Central memory CD8-positive, alpha-beta T cell (primary cell): ENCODE measurements around the gene RAI14.
"Not testable (repeated sequence)": the region's sequence is repeated elsewhere in the genome, so short reads cannot be mapped to it uniquely, and the experiment has no call there.

Experiments used
- ATAC-seq: fragments of 150-1000 bp; cut with Tn5 transposase; replicated peaks from 2 replicates; pipeline ENCODE4 v1.10.0; 2022; ENCODE audit warnings: mild to moderate bottlenecking, moderate FRiP score, moderate number of reproducible peaks; ENCODE audit not compliant: poor library complexity, severe bottlenecking; ENCODE audit errors: extremely low read depth
- DNase-seq, 2 donors: peaks; one replicate each; pipeline ENCODE4 v3.0.0; 2021; ENCODE audit warnings: low spot score in 2 of 2
- H3K27ac Mint-ChIP-seq: one replicate; pipeline ENCODE4 v1.8.0; 2022; ENCODE audit warnings: low read depth, mild to moderate bottlenecking, moderate library complexity, mixed read lengths
- H3K27me3 Mint-ChIP-seq: one replicate; pipeline ENCODE4 v1.8.0; 2022; ENCODE audit warnings: mixed read lengths
- H3K36me3 Mint-ChIP-seq: one replicate; pipeline ENCODE4 v1.8.0; 2022; ENCODE audit warnings: mild to moderate bottlenecking, moderate library complexity, mixed read lengths; ENCODE audit not compliant: insufficient read depth
- H3K4me1 Mint-ChIP-seq: one replicate; pipeline ENCODE4 v1.8.0; 2022; ENCODE audit warnings: mixed read lengths
- H3K4me3 Mint-ChIP-seq: one replicate; pipeline ENCODE4 v1.8.0; 2022; ENCODE audit warnings: mild to moderate bottlenecking, moderate library complexity, mixed read lengths
- H3K9me3 Mint-ChIP-seq: one replicate; pipeline ENCODE4 v1.8.0; 2022; ENCODE audit warnings: mixed read lengths

The RAI14 gene

DNA sequence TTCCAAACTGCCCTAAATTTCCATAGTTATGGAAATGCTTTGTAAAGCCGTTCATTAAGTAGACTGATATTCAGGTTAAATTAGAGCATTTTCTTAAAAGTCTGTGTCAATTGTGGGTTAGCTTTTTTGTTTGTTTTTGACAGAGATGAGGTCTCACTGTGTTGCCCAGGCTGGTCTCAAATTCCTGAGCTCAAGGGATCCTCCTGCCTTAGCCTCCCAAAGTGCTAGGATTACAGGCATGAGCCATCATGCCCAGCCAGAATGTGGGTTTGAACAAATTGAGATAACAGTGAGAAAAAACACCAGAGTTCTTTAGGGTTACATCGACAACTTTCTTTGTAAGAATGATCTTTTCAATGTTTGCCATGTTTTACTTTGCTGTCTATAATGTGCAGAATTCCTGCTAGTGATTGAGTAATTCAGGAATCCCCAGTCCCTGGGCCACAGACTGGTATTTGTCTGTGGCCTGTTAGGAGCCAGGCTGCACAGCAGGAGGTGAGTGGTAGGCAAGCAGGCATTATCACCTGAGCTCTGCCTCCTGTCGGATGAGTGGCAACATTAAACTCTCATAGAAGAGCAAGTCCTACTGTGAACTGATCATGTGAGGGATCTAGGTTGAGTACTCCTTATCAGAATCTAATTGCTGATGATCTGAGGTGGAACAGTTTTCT, 80.5 kb downstream of the RAI14 start:
- Mint-ChIP-seq H3K9me3 (no peaks in the 10 kb centered on the region), H3K4me1 (no peaks in the 10 kb centered on the region), H3K27ac (no peak overlapping the region), H3K4me3 (no peak overlapping the region), H3K27me3 (peaks cover 54% of the 10 kb centered on the region), H3K36me3 (no peaks in the 10 kb centered on the region)
- DNase-seq, result no peak
- no peak for ATAC-seq

DNA sequence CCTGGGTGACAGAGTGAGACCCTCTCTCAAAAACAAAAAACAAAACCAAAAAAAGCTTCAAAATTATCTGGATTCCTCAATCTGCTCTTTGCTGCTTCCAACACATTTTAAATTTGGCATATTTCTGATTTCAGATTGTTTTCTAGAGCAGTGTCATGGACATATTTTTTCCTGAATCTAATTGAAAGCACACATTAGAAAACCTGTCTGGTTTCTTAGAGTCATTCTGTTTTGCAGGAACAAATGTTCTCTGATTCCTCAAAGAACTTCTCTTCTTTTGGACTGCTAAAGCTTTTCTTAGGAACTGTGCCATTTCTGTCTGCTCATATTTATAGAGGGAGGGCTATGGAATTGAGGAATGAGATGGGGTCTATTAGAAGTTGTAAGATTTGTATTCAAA, 81.6 kb downstream of the RAI14 start:
- Mint-ChIP-seq H3K27me3 (peaks cover 54% of the 10 kb centered on the region), H3K4me3 (no peak overlapping the region), H3K27ac (no peak overlapping the region), H3K36me3 (no peaks in the 10 kb centered on the region), H3K4me1 (no peaks in the 10 kb centered on the region), H3K9me3 (no peaks in the 10 kb centered on the region)
- no peak for DNase-seq
- no peak for ATAC-seq

DNA sequence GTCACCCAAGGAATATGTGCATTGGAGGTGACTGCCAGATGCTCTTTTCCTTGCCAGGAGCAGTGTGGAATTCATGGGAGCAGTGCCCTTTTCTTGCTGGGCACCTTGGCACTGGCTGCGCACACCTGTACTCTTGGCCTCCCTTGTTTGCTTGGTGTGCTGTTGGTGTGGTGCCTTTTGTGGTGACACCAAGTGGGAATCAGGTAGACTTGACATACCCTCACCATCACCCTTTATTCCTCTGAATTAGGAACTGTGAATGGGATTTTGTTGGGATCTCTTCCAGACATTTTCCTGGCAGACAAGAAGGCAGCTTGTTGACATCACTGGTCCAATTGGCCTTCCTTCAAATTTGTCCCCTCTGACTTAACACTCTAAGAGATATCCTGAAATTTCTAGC, 82.3 kb downstream of the RAI14 start:
- no peaks in the 10 kb centered on the region for H3K36me3 Mint-ChIP-seq
- no peak overlapping the region for H3K27ac Mint-ChIP-seq
- peaks cover 53% of the 10 kb centered on the region for H3K27me3 Mint-ChIP-seq
- no peaks in the 10 kb centered on the region for H3K9me3 Mint-ChIP-seq
- H3K4me1 Mint-ChIP-seq, result no peaks in the 10 kb centered on the region
- no peak for ATAC-seq
- DNase-seq, result no peak
- H3K4me3 Mint-ChIP-seq, result no peak overlapping the region

DNA sequence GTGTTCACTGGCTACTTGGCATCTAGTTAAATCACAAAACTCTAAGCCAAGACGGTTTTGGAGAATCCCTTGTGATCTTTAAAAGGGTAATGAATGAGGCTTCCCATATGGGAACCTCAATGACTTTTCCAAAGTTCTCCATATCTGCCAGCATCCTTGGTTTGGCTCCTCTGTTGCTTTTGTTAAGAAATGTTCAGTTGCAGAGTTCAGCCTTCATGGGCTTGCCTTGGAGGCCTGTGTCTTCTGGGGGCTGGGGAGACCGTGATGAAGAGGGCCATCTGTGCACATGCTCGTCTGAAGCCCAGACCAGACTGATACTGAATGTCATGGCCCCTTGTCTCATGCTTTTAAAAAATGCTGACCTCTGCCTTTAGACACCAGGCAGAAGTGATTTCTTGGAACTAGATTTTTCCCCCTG, 84.3 kb downstream of the RAI14 start:
- Mint-ChIP-seq H3K27me3 (peaks cover 45% of the 10 kb centered on the region), H3K27ac (no peak overlapping the region), H3K4me3 (no peak overlapping the region), H3K9me3 (no peaks in the 10 kb centered on the region), H3K4me1 (no peaks in the 10 kb centered on the region), H3K36me3 (no peaks in the 10 kb centered on the region)
- ATAC-seq, result no peak
- DNase-seq, result no peak

DNA sequence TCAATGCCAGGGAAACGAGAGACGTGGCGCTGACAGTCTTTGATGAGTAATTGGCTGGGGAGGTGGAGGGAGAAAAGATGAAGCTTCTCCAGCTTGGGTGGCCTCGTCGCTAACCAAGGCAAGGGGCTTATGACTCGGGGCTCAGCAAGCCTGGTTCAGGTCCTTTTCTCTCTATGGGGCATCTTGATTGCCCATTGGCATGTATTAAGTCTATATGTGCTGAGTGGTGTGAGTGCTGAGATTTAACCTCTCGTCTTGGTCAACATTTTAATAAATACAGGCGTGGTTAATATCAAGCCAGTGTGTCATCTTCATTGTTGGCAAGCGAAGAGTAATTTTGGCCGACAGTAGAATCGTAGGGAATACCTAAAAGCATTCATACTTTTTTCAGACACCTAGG, 85.9 kb downstream of the RAI14 start:
- Mint-ChIP-seq H3K9me3 (no peaks in the 10 kb centered on the region), H3K27me3 (peaks cover 50% of the 10 kb centered on the region), H3K4me3 (no peak overlapping the region), H3K36me3 (no peaks in the 10 kb centered on the region), H3K27ac (no peak overlapping the region), H3K4me1 (peaks cover 7% of the 10 kb centered on the region)
- DNase-seq (no peak), ATAC-seq (no peak)

DNA sequence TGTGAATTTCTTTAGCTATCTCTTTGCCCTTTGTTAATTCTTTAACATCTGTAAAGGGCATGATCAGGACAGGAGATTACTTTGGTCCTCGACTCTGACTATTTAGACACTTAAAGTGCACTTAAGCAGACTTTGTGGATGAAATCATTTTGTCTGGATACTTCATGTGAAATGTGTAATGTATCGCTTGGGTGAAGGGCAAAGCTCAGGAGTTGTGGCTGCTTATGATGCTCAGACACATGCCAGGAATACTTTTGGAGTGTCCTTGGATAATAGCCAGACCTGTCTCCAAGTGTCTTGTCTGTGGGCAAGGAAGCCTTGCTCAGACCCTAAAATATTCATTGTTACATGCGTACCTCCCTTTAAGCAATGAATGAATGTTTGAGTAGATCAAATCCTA, 87.8 kb downstream of the RAI14 start:
- no peak for DNase-seq

DNA sequence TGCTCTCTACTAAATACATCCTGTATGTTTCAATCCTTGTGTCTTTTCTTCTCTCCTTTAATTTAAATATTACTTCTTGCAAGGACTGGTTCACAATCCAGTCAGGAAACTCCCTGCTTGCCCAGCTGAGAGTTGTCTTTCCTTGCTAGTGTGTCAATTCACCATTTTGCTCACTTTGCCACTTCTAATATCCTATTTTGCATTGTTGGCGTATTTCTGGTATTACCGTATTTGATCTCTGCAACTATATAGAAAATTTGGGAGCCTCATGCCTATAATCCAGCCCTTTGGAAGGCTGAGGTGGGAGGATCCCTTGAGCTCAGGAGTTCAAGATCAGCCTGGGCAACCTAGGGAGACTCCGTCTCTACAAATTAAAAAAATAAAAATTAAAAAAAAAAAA, 92.3 kb downstream of the RAI14 start:
- Mint-ChIP-seq H3K27ac (no peak overlapping the region), H3K27me3 (peaks cover 51% of the 10 kb centered on the region), H3K36me3 (no peaks in the 10 kb centered on the region), H3K4me3 (no peak overlapping the region), H3K9me3 (no peaks in the 10 kb centered on the region), H3K4me1 (peaks cover 8% of the 10 kb centered on the region)
- ATAC-seq, result no peak
- DNase-seq, result no peak

More for the DNA sequence above, 87.8 kb downstream of the RAI14 start:
- Mint-ChIP-seq H3K9me3 (no peaks in the 10 kb centered on the region), H3K36me3 (no peaks in the 10 kb centered on the region), H3K4me3 (no peak overlapping the region), H3K27me3 (peaks cover 50% of the 10 kb centered on the region), H3K4me1 (peaks cover 8% of the 10 kb centered on the region), H3K27ac (no peak overlapping the region)
- ATAC-seq, result no peak

DNA sequence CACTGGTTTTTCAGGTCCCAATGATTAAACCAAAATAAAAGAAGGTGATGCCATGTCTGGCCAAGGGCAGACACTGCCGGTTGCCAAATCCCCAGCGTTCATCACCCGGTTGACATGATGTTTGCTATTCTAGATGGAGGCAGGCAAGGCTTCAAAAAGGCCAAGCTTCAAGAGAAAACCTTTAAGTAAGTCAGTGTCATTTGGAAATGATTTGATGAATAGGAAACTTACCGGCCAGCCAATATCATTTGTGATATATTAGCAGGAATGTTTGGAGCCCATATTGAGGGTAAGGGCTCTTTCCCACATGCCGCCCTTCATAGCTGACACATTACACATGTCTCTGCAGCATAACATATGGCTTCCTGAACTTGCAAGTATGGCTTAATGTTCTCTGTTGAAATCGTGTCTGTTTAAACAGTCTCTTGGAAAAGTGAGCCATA, 93.3 kb downstream of the RAI14 start:
- peaks cover 2% of the 10 kb centered on the region for H3K36me3 Mint-ChIP-seq
- peaks cover 52% of the 10 kb centered on the region for H3K27me3 Mint-ChIP-seq
- no peak overlapping the region for H3K4me3 Mint-ChIP-seq
- ATAC-seq (no peak), DNase-seq (no peak)
- no peaks in the 10 kb centered on the region for H3K9me3 Mint-ChIP-seq
- H3K27ac Mint-ChIP-seq, result no peak overlapping the region
- H3K4me1 Mint-ChIP-seq, result peaks cover 8% of the 10 kb centered on the region

DNA sequence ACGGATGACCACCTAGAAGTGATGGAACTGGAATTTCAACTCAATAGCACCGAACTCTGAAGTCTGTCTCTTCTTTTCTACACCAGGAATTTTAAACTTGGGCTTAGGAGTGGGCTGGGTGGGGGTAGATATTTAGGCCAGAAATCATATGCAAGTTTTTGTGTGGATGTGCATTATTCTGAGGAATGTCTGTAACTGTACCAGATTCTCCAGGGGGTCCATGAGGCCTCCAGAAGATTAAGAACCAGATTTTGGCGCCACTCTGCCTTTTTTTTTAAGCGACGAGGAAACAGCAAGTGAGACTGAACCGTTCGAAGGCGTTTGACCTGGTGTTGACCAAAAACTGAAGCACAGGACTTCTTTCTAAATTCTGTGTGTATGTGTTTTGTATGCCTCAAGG, 94.1 kb downstream of the RAI14 start:
- DNase-seq (no peak), ATAC-seq (no peak)
- Mint-ChIP-seq H3K4me3 (no peak overlapping the region), H3K4me1 (peaks cover 8% of the 10 kb centered on the region), H3K27me3 (peaks cover 52% of the 10 kb centered on the region), H3K9me3 (no peaks in the 10 kb centered on the region), H3K27ac (no peak overlapping the region), H3K36me3 (peaks cover 2% of the 10 kb centered on the region)

DNA sequence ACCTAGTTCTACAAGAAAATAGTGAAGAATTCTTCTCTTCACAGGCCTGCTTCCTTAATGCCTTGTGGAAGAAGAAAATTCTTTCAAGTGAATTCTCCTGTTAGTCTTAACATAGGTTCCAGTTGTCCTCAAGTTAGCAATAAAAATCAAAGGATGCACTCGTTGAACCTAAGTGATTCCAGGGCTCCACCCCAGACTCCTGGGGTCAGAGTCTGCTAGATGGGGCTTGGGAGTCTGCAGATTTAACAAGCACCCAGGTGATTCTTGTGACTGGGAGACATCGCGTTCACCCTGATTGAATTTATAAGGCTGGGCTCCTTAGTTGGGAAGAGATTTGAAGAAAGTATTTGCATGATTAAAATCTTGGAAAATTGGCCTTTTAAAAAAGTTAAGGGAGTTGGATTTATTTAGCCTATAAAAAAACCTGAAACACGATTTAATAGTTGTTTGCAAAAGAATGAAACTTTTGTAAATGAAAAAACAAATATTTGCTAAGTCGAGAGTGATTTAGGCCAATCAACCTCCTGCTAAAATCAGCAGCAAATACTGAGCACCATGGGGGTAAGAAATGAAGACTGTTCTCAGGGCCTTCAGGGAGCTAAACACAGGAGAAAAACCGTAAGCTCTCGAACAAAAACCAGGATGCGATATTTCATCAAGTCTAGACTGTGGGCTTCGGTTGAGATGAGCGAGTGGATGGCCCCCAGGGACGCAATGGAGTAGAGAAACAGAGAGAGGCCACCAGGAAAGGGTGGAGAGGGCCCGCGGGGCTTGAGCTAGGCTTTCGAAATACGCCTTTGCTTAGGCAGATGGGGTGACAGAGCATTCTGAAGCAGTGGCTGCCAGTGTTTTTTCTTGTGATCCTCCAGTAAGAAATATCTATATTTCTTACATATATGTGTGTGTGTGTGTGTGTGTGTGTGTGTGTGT, 95.9 kb downstream of the RAI14 start:
- DNase-seq, result no peak
- Mint-ChIP-seq H3K9me3 (no peaks in the 10 kb centered on the region), H3K27ac (no peak overlapping the region), H3K27me3 (peaks cover 43% of the 10 kb centered on the region), H3K4me3 (no peak overlapping the region), H3K36me3 (peaks cover 2% of the 10 kb centered on the region), H3K4me1 (peaks cover under 1% of the 10 kb centered on the region)
- no peak for ATAC-seq

DNA sequence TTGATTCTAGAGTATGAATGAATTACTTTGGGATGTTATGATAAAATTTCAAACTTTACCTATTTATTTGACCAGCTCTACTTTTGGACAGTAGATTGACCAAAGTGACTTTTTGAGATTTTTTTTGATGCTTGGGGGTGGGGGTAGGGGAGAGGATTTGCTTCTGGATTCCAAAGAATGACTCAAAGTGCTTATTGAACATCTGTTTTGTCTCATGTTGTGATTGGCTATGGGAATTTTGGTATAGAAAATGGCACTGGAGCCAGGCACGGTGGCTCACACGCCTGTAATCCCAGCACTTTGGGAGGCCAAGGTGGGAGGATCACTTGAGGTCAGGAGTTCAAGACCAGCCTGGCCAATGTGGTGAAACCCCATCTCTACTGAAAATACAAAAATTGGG, 97.1 kb downstream of the RAI14 start:
- peaks cover 31% of the 10 kb centered on the region for H3K27me3 Mint-ChIP-seq
- not testable (repeated sequence) for DNase-seq, H3K4me3 Mint-ChIP-seq, H3K9me3 Mint-ChIP-seq, H3K27ac Mint-ChIP-seq, H3K4me1 Mint-ChIP-seq, ATAC-seq, H3K36me3 Mint-ChIP-seq

DNA sequence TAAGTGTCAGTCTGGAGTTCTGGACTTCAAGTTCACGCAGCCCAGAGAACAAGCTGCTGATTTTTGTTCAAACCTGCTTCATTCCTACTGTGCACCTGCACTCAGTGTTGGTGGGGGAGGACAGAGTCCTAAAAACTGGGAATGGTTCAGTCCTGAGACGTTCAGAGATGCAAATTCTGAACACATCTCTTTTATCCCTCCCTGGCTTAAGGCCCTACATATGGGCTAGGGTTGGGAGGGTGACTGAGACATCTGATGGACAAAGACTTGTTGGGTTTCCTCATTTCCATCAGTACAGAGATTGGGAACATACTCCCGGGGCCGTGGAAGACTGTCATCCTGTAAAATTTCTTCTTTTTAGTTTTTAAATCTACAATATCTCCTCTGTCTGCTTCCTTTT, 99.8 kb downstream of the RAI14 start:
- no peak overlapping the region for H3K27ac Mint-ChIP-seq
- ATAC-seq (no peak), DNase-seq (no peak)
- no peak overlapping the region for H3K4me3 Mint-ChIP-seq
- peaks cover 25% of the 10 kb centered on the region for H3K27me3 Mint-ChIP-seq
- no peaks in the 10 kb centered on the region for H3K9me3 Mint-ChIP-seq
- H3K4me1 Mint-ChIP-seq, result no peaks in the 10 kb centered on the region
- H3K36me3 Mint-ChIP-seq, result peaks cover 2% of the 10 kb centered on the region
